ENCODE data around the gene MYH15.

MYH15 gene

GRCh38 chr3:108548886-108549285 lies 38.5 kb upstream of the MYH15 start:
- H3K27me3 Mint-ChIP-seq (ENCODE audit: low read depth, poor library complexity), result no peaks in the 10 kb centered on the region
- TF ChIP-seq CTCF (IDR thresholded peaks at IDR 0.05), result no peak
- H3K4me3 Mint-ChIP-seq, result no peak overlapping the region
- H3K27ac Mint-ChIP-seq, result no peak overlapping the region
- H3K9me3 Mint-ChIP-seq, result no peaks in the 10 kb centered on the region
- DNase-seq, result no peak
- H3K4me1 Mint-ChIP-seq, result no peaks in the 10 kb centered on the region
- peaks cover 24% of the 10 kb centered on the region for H3K36me3 Mint-ChIP-seq (ENCODE audit: low read depth)

GRCh38 chr3:108548304-108548703 lies 37.9 kb upstream of the MYH15 start:
- H3K4me1 Mint-ChIP-seq, result no peaks in the 10 kb centered on the region
- peaks cover 30% of the 10 kb centered on the region for H3K36me3 Mint-ChIP-seq (ENCODE audit: low read depth)
- no peak for DNase-seq
- H3K27ac Mint-ChIP-seq, result no peak overlapping the region
- no peaks in the 10 kb centered on the region for H3K27me3 Mint-ChIP-seq (ENCODE audit: low read depth, poor library complexity)
- no peaks in the 10 kb centered on the region for H3K9me3 Mint-ChIP-seq
- no peak overlapping the region for H3K4me3 Mint-ChIP-seq
- no peak for TF ChIP-seq CTCF (IDR thresholded peaks at IDR 0.05)

GRCh38 chr3:108546692-108547091 lies 36.3 kb upstream of the MYH15 start:
- peaks cover 42% of the 10 kb centered on the region for H3K36me3 Mint-ChIP-seq (ENCODE audit: low read depth)
- no peak for TF ChIP-seq CTCF (IDR thresholded peaks at IDR 0.05)
- H3K4me1 Mint-ChIP-seq, result no peaks in the 10 kb centered on the region
- no peak for DNase-seq
- no peak overlapping the region for H3K4me3 Mint-ChIP-seq
- no peaks in the 10 kb centered on the region for H3K9me3 Mint-ChIP-seq
- H3K27ac Mint-ChIP-seq, result no peak overlapping the region
- no peaks in the 10 kb centered on the region for H3K27me3 Mint-ChIP-seq (ENCODE audit: low read depth, poor library complexity)

GRCh38 chr3:108546247-108546646 lies 35.9 kb upstream of the MYH15 start:
- TF ChIP-seq CTCF (IDR thresholded peaks at IDR 0.05), result no peak
- Mint-ChIP-seq H3K27me3 (ENCODE audit: low read depth, poor library complexity) (no peaks in the 10 kb centered on the region), H3K4me1 (no peaks in the 10 kb centered on the region), H3K4me3 (no peak overlapping the region), H3K36me3 (ENCODE audit: low read depth) (peaks cover 42% of the 10 kb centered on the region), H3K27ac (no peak overlapping the region), H3K9me3 (no peaks in the 10 kb centered on the region)
- no peak for DNase-seq

- Mint-ChIP-seq H3K36me3 (ENCODE audit: low read depth) (peaks cover 9% of the 10 kb centered on the region), H3K4me1 (no peaks in the 10 kb centered on the region), H3K27me3 (ENCODE audit: low read depth, poor library complexity) (peaks cover 3% of the 10 kb centered on the region), H3K9me3 (no peaks in the 10 kb centered on the region), H3K4me3 (no peak overlapping the region), H3K27ac (no peak overlapping the region)
- DNase-seq, result no peak
- no peak for TF ChIP-seq CTCF (IDR thresholded peaks at IDR 0.05)
Measured at GRCh38 chr3:108538083-108538482, 27.7 kb upstream of the MYH15 start.

- DNase-seq, result no peak
- H3K36me3 Mint-ChIP-seq (ENCODE audit: low read depth), result no peaks in the 10 kb centered on the region
Measured at GRCh38 chr3:108528459-108529252, 18.3 kb upstream of the MYH15 start.

More at GRCh38 chr3:108528459-108529252, 18.3 kb upstream of the MYH15 start:
- no peak overlapping the region for H3K4me3 Mint-ChIP-seq
- peaks cover 3% of the 10 kb centered on the region for H3K27me3 Mint-ChIP-seq (ENCODE audit: low read depth, poor library complexity)
- H3K4me1 Mint-ChIP-seq, result peaks cover 22% of the 10 kb centered on the region
- TF ChIP-seq CTCF (IDR thresholded peaks at IDR 0.05), result no peak
- no peak overlapping the region for H3K27ac Mint-ChIP-seq
- H3K9me3 Mint-ChIP-seq, result no peaks in the 10 kb centered on the region
